WTC11 (cell line): ENCODE measurements around the gene ABCC11. TPM values are rescaled to one million over a fixed set of nuclear protein-coding genes. Genes with fewer than 3 reads are reported as not detected.

Experiments used
- ATAC-seq: fragments of 200-7000 bp; cut with Tn5 transposase; 2 replicates; pipeline ENCODE4 v1.10.0; 2021; ENCODE audit warnings: mild to moderate bottlenecking, moderate library complexity
- CTCF ChIA-PET: fragments of 300-600 bp; sonication (Branson Sonifier 250); formaldehyde crosslinking; loops from one replicate; lab custom pipeline; 2021; ENCODE audit warnings: antibody characterized with exemption; lab: Charles Lee
- POLR2A ChIA-PET: fragments of 350-600 bp; sonication (Branson Sonifier 250); formaldehyde crosslinking; loops from one replicate; lab custom pipeline; 2021; ENCODE audit warnings: antibody characterized with exemption; lab: Charles Lee
- DNase-seq: peaks from one replicate; pipeline ENCODE4 v3.0.0; 2021; ENCODE audit warnings: low spot score
- H3K27ac Mint-ChIP-seq: 2 replicates; pipeline ENCODE4 v1.8.0; 2021; ENCODE audit warnings: mixed read lengths
- H3K27me3 Mint-ChIP-seq: 2 replicates; pipeline ENCODE4 v1.8.0; 2021; ENCODE audit warnings: low read depth, mild to moderate bottlenecking, moderate library complexity, mixed read lengths
- H3K36me3 Mint-ChIP-seq: 2 replicates; pipeline ENCODE4 v1.8.0; 2021; ENCODE audit warnings: mixed read lengths
- H3K4me1 Mint-ChIP-seq: 2 replicates; pipeline ENCODE4 v1.8.0; 2022; ENCODE audit warnings: mixed read lengths
- H3K4me3 Mint-ChIP-seq: 2 replicates; pipeline ENCODE4 v1.8.0; 2021; ENCODE audit warnings: mild to moderate bottlenecking, moderate library complexity, mixed read lengths
- H3K9me3 Mint-ChIP-seq: 2 replicates; pipeline ENCODE4 v1.8.0; 2021; ENCODE audit warnings: mixed read lengths
- AFF4 ChIP-seq: sonication (generic); formaldehyde crosslinking; IDR thresholded peaks from 2 replicates; pipeline ENCODE4 v1.8.1; 2023; ENCODE audit warnings: mild to moderate bottlenecking, missing genetic modification reagents, borderline replicate concordance
- ARID4B ChIP-seq: sonication (generic); formaldehyde crosslinking; IDR thresholded peaks from 2 replicates; pipeline ENCODE4 v1.8.0; 2023; ENCODE audit warnings: missing genetic modification reagents, mild to moderate bottlenecking, borderline replicate concordance
- ESRRA ChIP-seq: sonication (generic); formaldehyde crosslinking; IDR thresholded peaks from 2 replicates; pipeline ENCODE4 v1.8.1; 2022; ENCODE audit warnings: mild to moderate bottlenecking, missing genetic modification reagents, borderline replicate concordance
- FOXK1 ChIP-seq: sonication (generic); formaldehyde crosslinking; IDR thresholded peaks from 2 replicates; pipeline ENCODE4 v1.8.0; 2022; ENCODE audit warnings: mild to moderate bottlenecking, moderate library complexity, missing genetic modification reagents
- IRF1 ChIP-seq: sonication (generic); formaldehyde crosslinking; IDR thresholded peaks from 2 replicates; pipeline ENCODE4 v1.8.0; 2023; ENCODE audit warnings: missing genetic modification reagents
- JAZF1 ChIP-seq: fragments of 250-450 bp; sonication (Bioruptor Pico); IDR thresholded peaks from 2 replicates; pipeline ENCODE4 v1.9.0; 2021; ENCODE audit warnings: moderate library complexity, mild to moderate bottlenecking, inconsistent platforms
- JUN ChIP-seq: sonication (generic); formaldehyde crosslinking; IDR thresholded peaks from 2 replicates; pipeline ENCODE4 v1.8.0; 2023; ENCODE audit warnings: mild to moderate bottlenecking, missing genetic modification reagents
- KAT7 ChIP-seq: sonication (generic); formaldehyde crosslinking; IDR thresholded peaks from 2 replicates; pipeline ENCODE4 v1.8.1; 2023; ENCODE audit warnings: missing genetic modification reagents, mild to moderate bottlenecking, borderline replicate concordance
- PREB ChIP-seq: sonication (generic); formaldehyde crosslinking; IDR thresholded peaks from 2 replicates; pipeline ENCODE4 v1.8.1; 2022; ENCODE audit warnings: mild to moderate bottlenecking, missing genetic modification reagents, moderate library complexity, borderline replicate concordance
- TP53 ChIP-seq: sonication (generic); formaldehyde crosslinking; IDR thresholded peaks from 2 replicates; pipeline ENCODE4 v1.8.1; 2023; ENCODE audit warnings: mild to moderate bottlenecking, missing genetic modification reagents
- USF1 ChIP-seq: sonication (generic); formaldehyde crosslinking; IDR thresholded peaks from 2 replicates; pipeline ENCODE4 v1.8.0; 2022; ENCODE audit warnings: mild to moderate bottlenecking, missing genetic modification reagents
- ZNF138 ChIP-seq: sonication (generic); formaldehyde crosslinking; conservative IDR thresholded peaks from 2 replicates; pipeline ENCODE4 v1.8.1; 2022; ENCODE audit warnings: mild to moderate bottlenecking, moderate library complexity, missing genetic modification reagents
- ZNF281 ChIP-seq: sonication (generic); formaldehyde crosslinking; IDR thresholded peaks from 2 replicates; pipeline ENCODE4 v1.8.0; 2023; ENCODE audit warnings: mild to moderate bottlenecking, missing genetic modification reagents
- total RNA-seq: library from RNA; stranded (reverse); gene quantifications from 3 replicates; pipeline ENCODE4 v1.2.3, GENCODE V29; 2021
- TF ChIP-seq, protein P1 (sequence below): sonication (generic); formaldehyde crosslinking; IDR thresholded peaks from 2 replicates; pipeline ENCODE4 v1.8.1; 2023; ENCODE audit warnings: mild to moderate bottlenecking, missing genetic modification reagents, moderate library complexity
- TF ChIP-seq, protein P2 (sequence below): sonication (generic); formaldehyde crosslinking; IDR thresholded peaks from 2 replicates; pipeline ENCODE4 v1.8.1; 2023; ENCODE audit warnings: mild to moderate bottlenecking, missing genetic modification reagents, moderate library complexity

Gene ABCC11
- total RNA-seq, 1 experiment from 2014 or later = not detected

DNA sequence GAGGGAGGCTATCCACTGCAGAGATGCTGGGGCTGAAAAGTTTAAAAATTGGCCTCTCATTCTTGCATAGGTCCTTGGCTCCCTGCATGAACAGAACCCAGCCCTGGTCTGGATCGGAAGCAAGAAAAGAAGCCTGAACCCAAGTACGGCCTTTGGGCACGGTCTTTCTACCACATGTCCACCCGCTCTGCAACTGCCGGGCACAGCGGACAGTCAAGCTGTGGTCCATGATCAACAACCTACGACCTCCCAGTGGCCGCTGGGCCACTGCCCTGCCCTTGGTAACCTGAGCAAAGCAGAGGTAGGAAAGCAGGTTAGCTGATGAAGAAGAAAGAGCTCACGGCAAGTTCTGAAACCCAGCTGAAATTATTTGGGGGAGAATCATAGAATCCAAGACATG is 95.1 kb downstream of the ABCC11 start (continued):
- no peak for TF ChIP-seq AFF4 (CRISPR knock-in tag)

GRCh38 chr16:48150707-48151106 is 96.6 kb downstream of the ABCC11 start:
- CTCF ChIA-PET = no interaction called here
- ATAC-seq = no peak
- TF ChIP-seq, protein P1, sequence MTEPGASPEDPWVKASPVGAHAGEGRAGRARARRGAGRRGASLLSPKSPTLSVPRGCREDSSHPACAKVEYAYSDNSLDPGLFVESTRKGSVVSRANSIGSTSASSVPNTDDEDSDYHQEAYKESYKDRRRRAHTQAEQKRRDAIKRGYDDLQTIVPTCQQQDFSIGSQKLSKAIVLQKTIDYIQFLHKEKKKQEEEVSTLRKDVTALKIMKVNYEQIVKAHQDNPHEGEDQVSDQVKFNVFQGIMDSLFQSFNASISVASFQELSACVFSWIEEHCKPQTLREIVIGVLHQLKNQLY (CRISPR knock-in tag) = no peak
- TF ChIP-seq TP53 (CRISPR knock-in tag) (no peak), PREB (CRISPR knock-in tag) (no peak), FOXK1 (CRISPR knock-in tag) (no peak)
- TF ChIP-seq, all 79 proteins: peak for 0
- H3K36me3 Mint-ChIP-seq = peaks cover 3% of the 10 kb centered on the region; the same call in 1 of the 2 replicates
- H3K27ac Mint-ChIP-seq = no peak overlapping the region
- H3K4me1 Mint-ChIP-seq = no peaks in the 10 kb centered on the region
- no peak for DNase-seq
- H3K4me3 Mint-ChIP-seq = no peak overlapping the region
- POLR2A ChIA-PET = no interaction called here
- peaks cover under 1% of the 10 kb centered on the region; the same call in 1 of the 2 replicates for H3K27me3 Mint-ChIP-seq
- peaks cover 19% of the 10 kb centered on the region for H3K9me3 Mint-ChIP-seq

- peaks cover 27% of the 10 kb centered on the region for H3K9me3 Mint-ChIP-seq
- CTCF ChIA-PET = no interaction called here
- H3K36me3 Mint-ChIP-seq = peaks cover 3% of the 10 kb centered on the region; the same call in 1 of the 2 replicates
- POLR2A ChIA-PET = no interaction called here
- H3K27me3 Mint-ChIP-seq = no peaks in the 10 kb centered on the region
- no peak overlapping the region for H3K27ac Mint-ChIP-seq
- DNase-seq = no peak
- ATAC-seq = no peak
- no peak overlapping the region for H3K4me3 Mint-ChIP-seq
- H3K4me1 Mint-ChIP-seq = peaks cover 10% of the 10 kb centered on the region
- TF ChIP-seq JAZF1 (no peak), ZNF138 (no peak), ZNF281 (CRISPR knock-in tag) (no peak), ESRRA (CRISPR knock-in tag) (no peak), JUN (no peak), KAT7 (CRISPR knock-in tag) (no peak), ARID4B (CRISPR knock-in tag) (no peak), IRF1 (CRISPR knock-in tag) (no peak), PREB (CRISPR knock-in tag) (no peak), USF1 (CRISPR knock-in tag) (no peak)
- TF ChIP-seq, protein P2, sequence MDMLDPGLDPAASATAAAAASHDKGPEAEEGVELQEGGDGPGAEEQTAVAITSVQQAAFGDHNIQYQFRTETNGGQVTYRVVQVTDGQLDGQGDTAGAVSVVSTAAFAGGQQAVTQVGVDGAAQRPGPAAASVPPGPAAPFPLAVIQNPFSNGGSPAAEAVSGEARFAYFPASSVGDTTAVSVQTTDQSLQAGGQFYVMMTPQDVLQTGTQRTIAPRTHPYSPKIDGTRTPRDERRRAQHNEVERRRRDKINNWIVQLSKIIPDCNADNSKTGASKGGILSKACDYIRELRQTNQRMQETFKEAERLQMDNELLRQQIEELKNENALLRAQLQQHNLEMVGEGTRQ = no peak
Observed at GRCh38 chr16:48146710-48147109, 100.6 kb downstream of the ABCC11 start.
